Epithelial cell of esophagus (primary cell): ENCODE data around the gene PEMT.

Experiments used
- DNase-seq: peaks from one replicate; pipeline ENCODE4 v3.0.0; 2010; ENCODE audit warnings: low read depth
- H3K4me3 ChIP-seq: 2 replicates; pipeline ENCODE4 v1.5.1; 2011; ENCODE audit warnings: mild to moderate bottlenecking, low read length, control low read depth
- CTCF ChIP-seq: IDR thresholded peaks from 2 replicates; pipeline ENCODE4 v1.5.1; 2011; ENCODE audit warnings: low read depth, mild to moderate bottlenecking, low read length, control low read depth, inconsistent platforms; ENCODE audit not compliant: insufficient read depth; ENCODE audit errors: missing control alignments

The PEMT gene

GRCh38 chr17:17494870-17495535 is 96.5 kb downstream of the PEMT start:
- no peak for TF ChIP-seq CTCF
- no peak overlapping the region for H3K4me3 ChIP-seq
- DNase-seq = peak; percentile 45

GRCh38 chr17:17494499-17494869 is 97.0 kb downstream of the PEMT start:
- no peak for DNase-seq
- H3K4me3 ChIP-seq = no peak overlapping the region

GRCh38 chr17:17493986-17494466 is 97.5 kb downstream of the PEMT start:
- H3K4me3 ChIP-seq = no peak overlapping the region
- no peak for DNase-seq
- TF ChIP-seq CTCF = no peak

More at GRCh38 chr17:17494499-17494869, 97.0 kb downstream of the PEMT start:
- no peak for TF ChIP-seq CTCF

- no peak for TF ChIP-seq CTCF
- H3K4me3 ChIP-seq = no peak overlapping the region
- DNase-seq = peak; percentile 33
Observed at GRCh38 chr17:17493249-17493985, 98.1 kb downstream of the PEMT start.

GRCh38 chr17:17492571-17492970 is 98.9 kb downstream of the PEMT start:
- no peak for TF ChIP-seq CTCF
- no peak for DNase-seq
- H3K4me3 ChIP-seq = no peak overlapping the region

GRCh38 chr17:17492085-17492484 is 99.4 kb downstream of the PEMT start:
- no peak for DNase-seq
- no peak for TF ChIP-seq CTCF
- H3K4me3 ChIP-seq = no peak overlapping the region
